Measurements from ENCODE around the gene GALE.

DNA sequence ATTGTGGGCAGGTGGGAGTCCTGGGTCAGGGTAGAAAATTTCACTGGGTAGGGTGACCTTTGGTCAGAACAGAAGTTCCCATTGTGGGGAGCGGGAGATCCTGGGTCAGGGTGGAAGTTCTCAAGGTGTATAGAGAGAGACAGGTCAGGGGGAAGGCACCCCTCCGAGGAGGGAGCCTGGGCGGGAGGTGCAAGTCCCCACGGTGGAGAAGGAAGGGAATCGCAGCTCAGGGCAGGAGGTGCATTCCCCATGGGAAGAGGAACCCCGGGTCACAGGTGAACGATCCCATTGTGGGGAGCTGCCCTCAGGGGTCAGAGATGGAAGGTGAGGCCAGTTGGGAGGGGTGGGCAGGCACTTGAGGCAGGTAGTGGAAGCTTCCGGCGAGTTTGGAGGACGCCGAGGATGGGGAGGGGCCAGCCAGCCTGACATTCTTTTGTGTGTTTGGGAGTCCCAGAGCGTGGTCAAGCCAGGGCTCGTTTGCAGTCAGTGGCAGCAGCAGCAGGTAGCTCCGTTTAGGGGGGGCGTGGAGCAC is 9.0 kb downstream of the GALE start:
- TF ChIP-seq, protein P1, sequence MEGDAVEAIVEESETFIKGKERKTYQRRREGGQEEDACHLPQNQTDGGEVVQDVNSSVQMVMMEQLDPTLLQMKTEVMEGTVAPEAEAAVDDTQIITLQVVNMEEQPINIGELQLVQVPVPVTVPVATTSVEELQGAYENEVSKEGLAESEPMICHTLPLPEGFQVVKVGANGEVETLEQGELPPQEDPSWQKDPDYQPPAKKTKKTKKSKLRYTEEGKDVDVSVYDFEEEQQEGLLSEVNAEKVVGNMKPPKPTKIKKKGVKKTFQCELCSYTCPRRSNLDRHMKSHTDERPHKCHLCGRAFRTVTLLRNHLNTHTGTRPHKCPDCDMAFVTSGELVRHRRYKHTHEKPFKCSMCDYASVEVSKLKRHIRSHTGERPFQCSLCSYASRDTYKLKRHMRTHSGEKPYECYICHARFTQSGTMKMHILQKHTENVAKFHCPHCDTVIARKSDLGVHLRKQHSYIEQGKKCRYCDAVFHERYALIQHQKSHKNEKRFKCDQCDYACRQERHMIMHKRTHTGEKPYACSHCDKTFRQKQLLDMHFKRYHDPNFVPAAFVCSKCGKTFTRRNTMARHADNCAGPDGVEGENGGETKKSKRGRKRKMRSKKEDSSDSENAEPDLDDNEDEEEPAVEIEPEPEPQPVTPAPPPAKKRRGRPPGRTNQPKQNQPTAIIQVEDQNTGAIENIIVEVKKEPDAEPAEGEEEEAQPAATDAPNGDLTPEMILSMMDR (conservative IDR thresholded peaks at IDR 0.05; ENCODE audit: low read depth, low read length) = no peak
- TF ChIP-seq EZH2 (IDR thresholded peaks at IDR 0.05; ENCODE audit: borderline replicate concordance, low read depth, low read length, poor library complexity, severe bottlenecking) = no peak
